HG03439 (cell line): ENCODE results near the gene STARD8.
"Not testable (repeated sequence)": the region's sequence is repeated elsewhere in the genome, so short reads cannot be mapped to it uniquely, and the experiment has no call there.

ENCODE experiments used
- ATAC-seq: cut with Tn5 transposase; IDR thresholded peaks from one replicate; pipeline ENCODE4 v1.9.1; 2021; ENCODE audit warnings: mild to moderate bottlenecking, moderate library complexity; ENCODE audit not compliant: unreplicated experiment

Gene STARD8

DNA sequence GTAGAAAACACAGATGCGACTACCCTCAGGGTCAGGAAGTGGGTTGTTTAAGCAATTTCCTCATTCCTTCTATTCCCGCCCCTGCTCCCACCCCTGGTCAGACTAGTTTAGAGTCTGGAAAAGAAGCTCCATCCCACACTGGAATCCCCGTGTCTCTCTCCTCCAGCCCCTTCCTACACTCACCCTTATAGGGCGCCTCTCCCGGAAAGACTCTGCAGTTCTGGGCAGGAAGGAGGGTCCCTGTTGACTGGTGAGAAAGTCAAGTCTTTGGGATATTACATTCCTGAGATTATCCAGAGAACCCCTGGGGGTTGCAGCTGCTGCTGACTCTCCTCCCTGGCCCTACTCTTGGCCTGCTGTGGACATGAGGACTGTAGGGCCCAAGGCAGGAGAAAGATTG, 11.9 kb downstream of the STARD8 start:
- ATAC-seq = no peak

DNA sequence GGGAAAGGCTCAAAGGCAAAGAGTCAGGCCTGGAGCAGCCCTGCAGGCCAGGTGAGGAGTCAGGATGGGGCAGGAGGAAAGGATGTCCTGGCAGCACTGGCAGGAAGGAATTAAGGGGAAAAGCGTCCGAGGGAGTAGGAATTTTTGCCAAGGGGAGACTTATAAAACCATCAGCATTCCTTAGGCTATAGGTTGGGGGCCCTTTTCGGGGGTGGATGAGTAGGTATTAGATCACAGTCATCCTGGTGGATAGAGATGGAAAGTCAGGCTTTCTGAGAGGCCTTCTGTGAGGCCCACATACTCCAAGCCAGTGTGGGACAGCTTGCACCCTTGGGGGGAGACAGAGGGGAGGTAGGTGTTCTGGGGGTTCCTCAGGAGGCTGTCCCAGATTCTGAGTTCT, 12.3 kb downstream of the STARD8 start:
- ATAC-seq = no peak

DNA sequence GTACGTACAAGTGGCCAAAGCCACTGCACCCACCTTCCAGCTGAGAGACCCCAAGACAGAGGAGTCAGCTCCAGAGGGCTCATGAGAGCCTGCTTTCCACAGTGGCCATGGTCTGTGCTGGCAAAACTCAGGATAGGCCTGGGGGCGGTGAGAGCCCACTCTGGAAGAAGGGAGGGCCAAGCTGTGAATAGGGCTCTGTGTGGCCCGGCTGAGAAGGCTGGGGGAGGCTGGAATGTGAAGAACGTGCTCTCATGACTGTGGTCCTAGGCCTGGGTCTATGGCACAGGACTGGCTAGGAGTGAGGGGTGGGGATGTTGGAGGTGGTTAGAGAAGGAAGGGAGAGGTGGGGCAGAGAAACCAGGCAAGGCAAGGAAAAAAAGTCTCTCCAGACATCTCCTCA, 13.3 kb downstream of the STARD8 start:
- ATAC-seq = no peak

DNA sequence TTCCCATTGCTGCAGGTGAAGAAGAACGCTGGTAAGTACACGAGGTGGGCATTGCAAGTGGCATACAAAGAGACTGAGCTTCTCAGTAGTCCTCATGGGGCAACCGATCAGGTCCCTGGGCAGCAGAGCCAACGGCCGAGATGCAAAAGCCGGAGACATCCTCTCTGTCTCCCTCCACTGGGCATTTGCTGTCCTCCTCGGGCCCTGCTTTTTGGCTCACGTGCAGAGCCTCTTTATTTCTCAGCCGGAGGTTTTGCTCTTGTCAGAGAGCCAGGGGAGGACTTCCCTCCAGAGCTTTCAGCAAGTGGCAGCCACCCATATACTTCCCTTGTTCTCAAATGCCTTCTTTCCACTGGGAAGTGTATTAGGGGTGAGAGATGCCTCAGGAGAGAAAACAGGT, 18.0 kb downstream of the STARD8 start:
- ATAC-seq = no peak

DNA sequence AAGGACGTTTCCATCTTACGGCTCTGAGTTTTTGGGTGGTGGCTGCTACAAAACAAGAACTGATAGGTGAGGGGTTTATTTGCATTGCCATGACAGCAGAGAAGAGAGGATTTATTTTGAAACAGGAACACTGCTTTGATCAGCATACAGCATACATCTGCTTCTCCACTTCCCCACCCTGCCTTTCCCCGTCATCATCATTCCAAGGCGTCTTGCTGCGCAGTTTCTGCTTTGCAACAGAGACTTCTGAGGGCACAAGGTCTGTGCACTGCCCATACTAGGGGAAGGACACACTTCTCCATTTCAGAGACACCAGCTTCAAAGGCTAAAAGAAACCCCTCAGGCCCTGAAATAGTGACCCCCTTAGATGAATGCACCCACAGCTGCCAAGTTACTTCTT, 19.1 kb downstream of the STARD8 start:
- no peak for ATAC-seq

DNA sequence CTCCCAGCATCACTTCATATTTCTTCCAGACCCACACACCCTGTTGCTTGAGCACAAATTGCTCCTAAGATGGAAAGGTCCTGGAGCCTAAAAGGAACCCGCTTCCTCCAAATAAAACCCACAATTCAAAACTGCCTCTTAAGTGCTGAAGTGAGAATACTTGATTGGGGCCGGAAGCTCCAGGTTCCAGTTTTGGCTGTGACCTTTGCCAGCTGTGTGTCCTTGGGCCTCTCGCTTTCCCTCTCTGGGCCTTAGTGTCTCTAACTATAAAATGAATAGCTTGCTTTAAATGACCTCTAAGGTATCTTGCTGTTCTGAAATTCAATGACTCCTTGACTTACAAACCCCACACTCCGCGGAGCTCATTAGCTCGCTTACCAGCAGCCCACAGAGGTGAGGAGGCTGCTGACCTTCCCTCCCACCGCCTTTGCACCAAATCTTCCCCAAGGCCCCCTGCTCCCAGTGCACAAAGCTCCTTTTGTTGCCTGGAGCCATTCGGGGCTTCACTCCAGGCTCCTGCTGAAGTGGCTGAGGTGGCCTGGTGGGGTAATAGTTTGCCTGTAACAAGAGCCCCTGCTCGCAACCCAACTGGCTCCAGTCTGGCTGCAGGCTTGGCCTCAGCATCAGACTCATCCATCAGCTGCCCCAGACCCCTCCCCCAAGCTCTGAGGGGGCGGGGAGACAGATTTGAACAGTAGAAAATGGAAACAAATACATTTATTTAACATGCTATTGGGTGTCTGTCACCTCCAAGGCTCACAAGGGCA, 21.8 kb downstream of the STARD8 start:
- ATAC-seq = no peak

DNA sequence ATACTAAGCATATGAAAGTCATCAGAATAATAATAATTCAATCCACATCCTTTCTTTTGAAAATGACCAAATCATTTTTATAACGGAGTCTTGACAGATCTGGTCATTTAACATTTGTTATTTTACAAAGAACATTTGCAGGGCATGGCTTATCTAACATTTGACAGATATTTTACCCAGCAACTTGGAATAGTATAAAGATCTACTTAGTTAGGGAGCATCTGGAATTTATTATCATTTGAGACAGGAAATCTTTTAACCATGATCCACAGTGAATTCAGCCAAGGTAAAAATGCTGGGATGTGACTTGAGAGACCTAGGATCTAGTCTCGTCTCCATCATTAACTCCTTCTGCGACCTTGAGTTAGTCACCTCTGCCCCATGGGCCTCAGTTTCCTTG, 22.4 kb downstream of the STARD8 start:
- no peak for ATAC-seq

DNA sequence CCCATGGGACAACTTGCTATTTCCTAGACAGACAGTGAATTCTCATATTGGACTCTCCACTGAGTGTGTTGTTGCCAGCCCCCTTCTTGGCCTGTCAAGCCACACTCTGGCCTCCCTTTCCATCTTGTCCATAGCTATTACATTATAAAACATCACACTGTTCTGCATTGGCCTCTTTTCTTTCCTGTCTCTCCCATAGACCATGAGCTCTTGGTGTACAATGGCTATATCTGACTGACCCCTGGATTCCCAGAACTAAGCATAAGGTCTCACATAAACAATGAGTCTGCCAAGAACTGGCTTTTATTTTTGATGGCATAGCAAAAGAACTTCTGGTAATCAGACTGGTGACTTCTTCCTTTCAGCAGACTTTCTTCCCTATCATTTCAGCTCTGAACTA, 23.8 kb downstream of the STARD8 start:
- ATAC-seq = no peak

DNA sequence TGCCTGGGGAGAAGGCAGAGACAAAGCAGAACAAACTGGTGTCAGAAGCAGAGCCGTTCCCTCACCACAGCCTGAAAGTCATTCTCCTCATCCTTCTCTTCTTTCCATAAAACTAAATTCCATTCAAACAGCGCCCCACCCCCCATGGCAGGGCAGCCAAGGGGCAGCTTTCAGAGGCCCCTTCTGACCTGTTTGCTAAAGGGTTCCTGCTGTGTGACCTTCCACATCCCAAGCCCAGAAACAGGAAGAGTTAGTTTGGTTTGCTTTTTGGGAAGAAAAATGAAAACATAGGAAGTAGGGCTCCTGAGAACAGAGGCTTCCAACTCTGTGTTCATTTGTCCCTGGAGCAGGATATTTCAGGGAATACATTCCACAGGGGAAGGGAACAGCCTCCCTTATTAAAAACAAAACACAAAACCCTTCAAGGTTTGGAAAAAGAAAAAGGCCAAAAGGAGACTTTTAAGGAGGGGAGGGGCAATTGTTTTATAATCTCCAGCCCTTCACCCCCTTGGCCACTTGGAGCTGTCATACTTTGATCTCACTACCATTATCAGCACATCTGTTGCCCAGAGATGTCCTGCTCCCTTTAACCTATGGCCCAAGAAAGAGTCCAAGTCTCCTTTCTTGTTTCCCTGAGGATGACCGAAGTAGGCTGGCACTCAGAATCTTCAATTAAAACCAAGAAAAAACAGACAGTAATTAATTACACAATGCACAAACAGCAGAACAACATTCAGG, 25.3 kb downstream of the STARD8 start:
- no peak for ATAC-seq

DNA sequence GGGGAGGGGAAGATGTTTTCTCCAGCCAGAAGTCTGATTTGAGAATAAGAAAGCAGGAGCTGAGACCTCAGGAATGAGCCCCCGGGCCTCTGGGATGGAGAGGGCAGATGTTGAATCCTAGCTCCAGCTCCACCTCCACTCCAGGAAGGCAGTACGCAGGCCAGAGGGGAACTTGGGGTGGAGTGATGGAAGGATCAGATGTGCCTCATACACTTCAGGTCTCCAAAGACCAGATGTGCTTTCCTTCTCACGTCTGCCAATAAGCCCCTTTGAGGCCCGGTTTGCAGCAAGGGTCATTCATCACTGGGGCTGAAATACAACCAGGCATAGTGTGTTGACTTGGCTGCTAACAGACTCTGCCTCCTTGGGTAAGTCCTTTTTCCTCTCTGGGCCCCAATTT, 28.1 kb downstream of the STARD8 start:
- no peak for ATAC-seq

DNA sequence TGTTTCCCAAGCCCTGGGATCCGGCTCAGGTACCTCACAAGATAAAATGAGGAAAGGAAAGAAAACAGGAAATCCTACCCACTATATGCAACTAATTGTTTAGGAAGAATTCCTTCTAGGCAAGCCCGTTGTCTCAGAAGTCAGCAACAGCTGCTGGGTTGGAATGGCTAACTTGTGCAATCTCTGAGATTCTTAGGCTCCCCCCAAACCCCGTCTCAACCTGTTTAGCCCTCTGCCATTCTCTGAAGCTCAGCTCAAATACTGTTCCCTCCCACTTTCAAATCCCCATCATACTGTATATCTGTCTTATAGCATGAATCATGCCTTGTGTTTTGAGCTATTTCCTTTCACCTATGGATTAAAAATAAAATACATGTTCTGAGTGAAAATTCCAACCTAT, 28.9 kb downstream of the STARD8 start:
- no peak for ATAC-seq

DNA sequence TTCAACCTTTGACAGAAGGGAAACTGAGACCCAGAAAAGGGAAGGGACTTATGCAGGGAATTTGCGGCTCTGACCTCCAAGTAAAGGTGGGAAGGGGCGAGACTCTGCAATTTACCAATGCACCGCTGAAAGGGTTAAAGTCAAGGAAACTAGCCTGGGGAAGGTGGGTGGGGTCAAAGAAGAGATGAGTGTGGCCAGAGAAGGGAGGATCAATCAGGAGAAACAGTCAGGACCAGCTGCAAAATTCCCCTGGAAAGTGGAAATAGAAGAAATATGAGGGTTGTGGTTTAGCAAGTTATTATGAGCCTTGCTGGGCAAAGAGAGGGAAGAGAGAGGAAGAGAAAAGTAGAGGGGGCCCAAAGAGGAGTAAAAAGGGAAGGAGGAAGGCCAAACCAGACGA, 30.5 kb downstream of the STARD8 start:
- ATAC-seq = no peak

DNA sequence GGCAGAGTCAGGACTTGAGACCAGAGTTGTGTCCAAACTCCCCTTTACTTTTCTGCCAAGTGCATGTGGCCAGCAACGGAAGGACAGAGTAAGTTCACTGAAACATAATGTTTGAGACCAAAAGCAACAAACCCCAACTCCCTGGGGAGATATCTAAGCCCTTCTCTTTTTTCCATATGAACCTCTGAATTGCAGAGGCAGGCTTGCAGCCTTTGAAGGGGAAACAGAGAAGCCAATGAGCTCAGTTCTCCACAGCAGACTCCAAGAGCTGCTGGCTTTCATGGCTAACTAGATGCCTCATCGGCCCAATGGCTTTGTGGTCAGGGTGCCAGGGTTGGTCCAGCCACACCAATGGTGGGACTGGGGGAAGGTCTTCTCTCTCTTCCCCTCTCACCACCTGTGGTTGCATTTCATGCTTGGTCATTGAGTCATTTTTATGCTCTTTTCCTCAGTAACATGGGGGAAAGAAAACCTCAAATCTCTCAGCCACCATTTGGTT, 34.0 kb downstream of the STARD8 start:
- ATAC-seq = no peak

DNA sequence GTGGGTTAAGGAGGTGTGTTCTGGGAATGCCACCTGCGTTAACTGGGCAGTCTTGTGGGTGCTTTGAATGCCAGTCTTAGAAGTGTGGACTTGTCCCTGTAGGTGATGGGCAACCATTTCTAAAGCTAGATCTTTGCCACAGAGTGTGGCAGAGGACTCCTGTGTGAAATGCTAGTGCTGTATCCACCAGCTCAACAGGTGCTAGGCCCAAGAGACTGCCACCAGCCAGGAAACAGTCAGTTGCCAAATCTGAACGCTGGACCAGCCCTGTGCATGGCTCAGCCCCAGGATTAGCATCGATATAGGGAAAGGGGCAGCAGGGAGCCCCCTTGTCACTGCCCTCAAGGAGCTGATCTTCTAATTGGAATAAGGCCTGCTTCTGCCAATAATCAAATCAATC, 35.3 kb downstream of the STARD8 start:
- no peak for ATAC-seq

DNA sequence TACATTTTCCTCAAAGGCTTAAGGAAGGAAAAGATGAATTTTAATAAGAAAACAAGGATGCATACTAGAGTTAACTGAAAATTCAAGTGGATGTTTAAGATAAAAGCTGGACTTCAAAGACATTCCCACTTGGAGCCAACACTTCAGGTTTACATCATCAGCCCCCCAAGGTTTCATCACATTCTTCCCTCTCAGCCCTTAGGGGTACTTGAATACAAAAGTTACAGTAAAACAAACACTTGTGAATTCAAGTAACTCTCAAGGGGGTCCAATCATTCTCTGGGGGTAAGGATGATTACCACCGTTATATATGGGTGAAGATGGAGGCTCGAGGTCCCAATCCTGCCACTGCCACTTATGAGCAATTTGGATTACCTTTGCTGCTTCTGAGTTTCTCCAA, 36.1 kb downstream of the STARD8 start:
- no peak for ATAC-seq

DNA sequence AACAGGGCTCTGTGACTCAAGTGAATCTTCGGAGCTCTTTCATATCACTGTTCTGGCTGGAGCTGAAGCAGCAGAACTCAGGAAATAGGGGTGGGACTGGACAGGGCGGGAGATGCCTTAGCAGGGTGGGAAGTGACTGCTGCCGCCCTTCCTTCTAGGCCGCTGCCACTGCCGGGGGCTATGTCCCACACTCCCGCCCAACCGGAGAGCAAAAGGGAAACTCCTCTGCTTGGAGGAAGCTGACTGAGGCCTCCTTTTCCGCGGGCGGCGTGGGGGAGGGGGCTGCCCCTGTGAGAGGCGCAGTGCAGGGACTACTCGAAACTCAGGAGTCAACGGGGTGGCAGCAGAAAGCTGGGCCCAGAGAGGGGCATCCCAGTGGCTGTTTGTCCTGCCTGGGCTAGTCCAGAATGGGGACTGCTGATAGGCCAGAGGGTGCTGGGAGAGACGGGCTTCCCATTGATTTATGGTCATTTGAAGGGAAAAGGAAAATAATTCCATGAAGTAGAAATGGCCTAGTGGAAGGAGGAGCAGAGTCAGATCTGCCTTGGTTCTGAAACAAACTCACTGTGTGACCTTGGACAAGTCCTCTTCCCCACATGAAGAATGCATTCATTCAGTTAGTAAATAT, 36.9 kb downstream of the STARD8 start:
- no peak for ATAC-seq

DNA sequence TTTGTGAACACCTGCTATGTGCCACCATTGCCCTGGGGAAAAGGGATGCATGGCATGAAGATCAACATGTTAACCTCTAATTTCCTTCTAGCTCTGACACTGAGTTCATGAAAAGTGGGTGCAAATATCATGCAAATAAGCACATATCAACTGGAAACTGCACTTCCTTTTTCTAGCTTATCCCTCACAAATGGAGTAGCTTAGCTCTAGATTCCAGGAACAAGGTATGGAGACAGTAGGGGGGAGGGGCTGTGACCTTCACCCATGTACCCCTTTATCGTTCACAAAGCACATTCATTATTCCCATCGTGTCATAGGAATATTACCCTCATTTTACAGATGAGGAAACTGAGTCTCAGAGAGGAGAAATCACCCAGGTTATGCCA, 37.4 kb downstream of the STARD8 start:
- no peak for ATAC-seq

DNA sequence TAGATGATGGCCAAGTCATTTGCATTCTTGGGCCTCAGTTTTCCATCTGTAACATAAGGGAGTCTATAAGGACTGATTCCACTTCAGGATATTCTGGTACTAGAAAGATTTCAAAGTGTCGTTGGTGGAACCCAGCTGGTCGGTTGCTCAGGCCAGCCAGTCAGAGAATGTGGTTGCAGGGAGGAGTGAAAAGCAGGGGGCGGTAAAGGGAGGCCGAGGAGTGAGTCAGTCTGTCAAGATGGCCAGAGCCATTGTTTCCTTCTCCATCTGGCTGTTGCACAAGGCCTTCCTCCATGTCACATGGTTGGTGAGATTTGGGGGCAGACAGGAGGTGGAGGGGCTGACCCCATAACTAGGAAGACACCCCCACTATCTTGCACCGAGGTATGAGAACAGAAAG, 38.2 kb downstream of the STARD8 start:
- no peak for ATAC-seq

DNA sequence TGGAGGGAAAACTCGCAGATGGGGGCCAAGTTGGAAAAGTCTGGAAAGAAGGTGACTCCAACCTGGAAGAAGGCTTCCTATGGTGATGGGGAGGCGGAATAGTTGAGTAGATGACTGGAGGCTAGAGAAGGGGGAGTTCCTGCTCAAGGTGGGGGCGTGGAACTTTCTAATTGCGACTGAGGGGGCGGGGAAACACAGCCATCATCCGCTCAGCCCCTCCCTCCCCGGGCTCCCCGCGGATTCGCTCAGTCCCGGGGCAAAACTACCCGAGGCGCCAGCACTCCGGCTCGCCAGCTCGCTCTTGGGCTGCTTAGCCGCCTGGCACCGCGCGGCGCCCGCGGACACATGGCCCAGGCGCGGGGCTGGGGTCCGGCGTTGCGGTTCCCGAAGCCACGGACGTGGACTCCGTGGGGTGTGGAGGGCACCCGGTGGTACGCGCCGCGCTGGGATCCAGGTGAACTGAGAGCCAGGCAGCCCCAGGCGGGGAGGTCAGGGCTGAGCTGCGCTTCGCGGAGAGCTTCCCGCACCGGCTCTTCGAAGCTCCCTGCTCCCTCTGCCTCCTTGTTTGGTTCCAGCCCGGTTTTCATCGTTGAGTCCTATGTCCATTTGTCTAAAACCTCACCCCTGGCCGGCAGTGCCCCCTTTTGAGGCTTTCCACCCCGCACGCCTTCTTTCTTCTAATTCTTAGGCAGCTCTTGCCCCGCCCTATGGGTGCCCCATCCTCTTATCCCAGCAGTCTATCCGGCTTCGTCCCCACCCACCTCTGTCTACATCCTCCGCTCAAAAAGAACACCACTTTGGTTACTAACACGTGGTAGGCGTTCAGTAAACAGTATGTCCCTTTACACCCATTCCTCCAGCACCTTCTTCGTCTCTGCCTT, 38.9 kb downstream of the STARD8 start:
- ATAC-seq = no peak

DNA sequence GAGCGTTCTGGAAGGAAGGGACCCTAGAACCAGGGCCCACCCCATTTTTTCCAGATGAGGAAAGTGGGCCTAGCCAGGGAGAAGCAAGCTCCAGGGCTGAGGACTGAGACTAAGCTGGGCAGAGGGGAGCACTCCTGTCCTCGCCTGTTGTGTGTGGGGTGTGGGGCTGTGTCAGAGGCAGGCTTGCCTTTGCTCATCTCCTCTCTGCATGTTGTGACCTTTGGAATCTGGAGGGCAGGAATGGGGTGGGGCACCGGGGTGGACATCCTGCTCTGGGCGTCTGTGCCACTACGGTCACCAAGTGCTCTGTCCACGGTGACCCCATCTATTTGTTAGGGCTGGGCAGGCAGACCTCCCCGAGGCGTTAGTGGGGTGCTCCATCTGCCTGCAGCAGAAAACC, 41.5 kb downstream of the STARD8 start:
- ATAC-seq = not testable (repeated sequence)

DNA sequence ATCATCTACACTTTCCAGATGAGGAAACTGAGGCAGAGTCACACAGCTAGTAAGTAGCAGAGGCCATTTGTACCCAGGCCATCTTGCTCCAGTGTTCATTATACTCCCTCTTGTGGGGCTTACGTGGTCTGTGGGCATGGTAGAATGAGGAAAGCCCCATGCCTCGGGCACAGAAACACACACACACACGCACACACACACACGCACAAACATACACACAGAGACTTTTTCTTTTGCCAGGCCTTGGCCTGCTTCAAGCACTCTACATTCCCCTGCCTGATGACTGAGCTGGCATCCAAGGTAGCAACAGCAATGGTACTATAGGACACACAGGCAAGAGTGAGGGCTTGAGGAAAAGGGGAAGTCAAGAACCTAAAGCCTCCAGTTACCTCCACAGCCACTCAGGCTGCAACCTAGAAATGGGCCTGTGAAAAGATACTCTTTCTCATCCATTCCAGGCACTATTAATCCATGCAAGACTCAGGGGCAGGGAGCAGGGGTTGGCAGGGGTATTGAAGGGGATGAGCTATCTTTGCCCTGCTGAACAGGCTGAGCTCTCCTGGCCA, 43.6 kb downstream of the STARD8 start:
- no peak for ATAC-seq
